Measurements from ENCODE around the gene MAP3K15. TPM values are rescaled to one million over a fixed set of nuclear protein-coding genes. Genes with fewer than 3 reads are reported as not detected.

Gene MAP3K15
- total RNA-seq, 1 experiment from 2014 or later, result 1.3 TPM

DNA sequence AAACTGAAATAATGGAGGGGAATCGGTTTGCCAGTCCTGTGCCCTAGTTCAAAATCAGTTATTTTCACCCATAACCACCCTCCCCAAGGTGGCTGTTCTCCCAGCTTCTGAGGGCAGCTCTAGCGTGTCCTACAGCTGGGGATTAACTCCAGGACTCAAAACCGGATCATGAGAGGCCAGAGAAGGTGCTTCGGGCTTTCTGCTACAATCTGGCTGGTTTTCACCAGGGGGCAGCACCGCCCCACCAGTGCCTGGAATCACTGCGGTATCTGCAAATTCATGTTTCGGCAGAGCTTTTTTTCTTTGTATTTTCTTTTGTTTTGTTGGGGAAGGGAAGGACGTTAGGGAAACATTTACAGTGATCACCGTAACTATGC lies 143.2 kb downstream of the MAP3K15 start:
- intact Hi-C loops (cut with micrococcal nuclease), result loop anchor here (5.0 kb wide), 1 partner anchor 160 kb away; no protein-coding TSS in a partner anchor
- ATAC-seq (peak; percentile 83), DNase-seq (ENCODE audit: low read depth, low spot score) (peak; percentile 15)
- TF ChIP-seq, protein P1, sequence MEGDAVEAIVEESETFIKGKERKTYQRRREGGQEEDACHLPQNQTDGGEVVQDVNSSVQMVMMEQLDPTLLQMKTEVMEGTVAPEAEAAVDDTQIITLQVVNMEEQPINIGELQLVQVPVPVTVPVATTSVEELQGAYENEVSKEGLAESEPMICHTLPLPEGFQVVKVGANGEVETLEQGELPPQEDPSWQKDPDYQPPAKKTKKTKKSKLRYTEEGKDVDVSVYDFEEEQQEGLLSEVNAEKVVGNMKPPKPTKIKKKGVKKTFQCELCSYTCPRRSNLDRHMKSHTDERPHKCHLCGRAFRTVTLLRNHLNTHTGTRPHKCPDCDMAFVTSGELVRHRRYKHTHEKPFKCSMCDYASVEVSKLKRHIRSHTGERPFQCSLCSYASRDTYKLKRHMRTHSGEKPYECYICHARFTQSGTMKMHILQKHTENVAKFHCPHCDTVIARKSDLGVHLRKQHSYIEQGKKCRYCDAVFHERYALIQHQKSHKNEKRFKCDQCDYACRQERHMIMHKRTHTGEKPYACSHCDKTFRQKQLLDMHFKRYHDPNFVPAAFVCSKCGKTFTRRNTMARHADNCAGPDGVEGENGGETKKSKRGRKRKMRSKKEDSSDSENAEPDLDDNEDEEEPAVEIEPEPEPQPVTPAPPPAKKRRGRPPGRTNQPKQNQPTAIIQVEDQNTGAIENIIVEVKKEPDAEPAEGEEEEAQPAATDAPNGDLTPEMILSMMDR (IDR thresholded peaks at IDR 0.05 in 2 of 3, conservative IDR thresholded peaks at IDR 0.05 in 1 of 3; ENCODE audit: borderline replicate concordance in 1 of 3, insufficient read depth in 1 of 3, low read depth in 2 of 3, low read length in 2 of 3), result peak; percentile 60 to 67 (median 66); a peak in 5 of 6 replicates
- peak; percentile 80 for TF ChIP-seq RAD21 (IDR thresholded peaks at IDR 0.05; ENCODE audit: low read depth)
- TF ChIP-seq YY1 (IDR thresholded peaks at IDR 0.05; ENCODE audit: extremely low read depth, insufficient replicate concordance, low read depth, low read length), result no peak
- no peaks in the 10 kb centered on the region for H3K79me2 ChIP-seq (ENCODE audit: insufficient read depth, low read length)
- no peak overlapping the region for H3K27ac ChIP-seq (ENCODE audit: low read depth, low read length)
- H2AFZ ChIP-seq (ENCODE audit: low read depth, low read length, poor library complexity, severe bottlenecking), result no peak overlapping the region
- H3K9me3 ChIP-seq (ENCODE audit: control insufficient read depth in 1 of 2, insufficient read depth in 1 of 2, low read depth in 1 of 2, low read length in 2 of 2), result no peaks in the 10 kb centered on the region
- H3K27me3 ChIP-seq (ENCODE audit: insufficient read depth, low read length), result no peaks in the 10 kb centered on the region
- POLR2A ChIA-PET, result no interaction called here
- CTCF ChIA-PET, result interaction anchor here (0.8 to 1.6 kb wide), 5 partner anchors 10 to 516 kb away, joined by 3 to 6 read pairs (median 3); no protein-coding TSS in a partner anchor
- H3K9me2 ChIP-seq (ENCODE audit: insufficient read depth), result no peaks in the 10 kb centered on the region
- H4K20me1 ChIP-seq (ENCODE audit: insufficient read depth), result no peaks in the 10 kb centered on the region
- RAD21 ChIA-PET (ENCODE audit: low non-redundant PET in 1 of 2, low total read pairs in 2 of 2, uncharacterized antibody in 2 of 2, unreplicated experiment in 2 of 2), result no interaction called here
- H3K36me3 ChIP-seq (ENCODE audit: control insufficient read depth in 1 of 2, insufficient read depth in 2 of 2, low read length in 2 of 2), result no peaks in the 10 kb centered on the region
- no TSS peak for BruUV-seq (replicated peaks)
- H3K4me1 ChIP-seq (ENCODE audit: control insufficient read depth in 1 of 2, insufficient read depth in 2 of 2, low read length in 2 of 2), result no peaks in the 10 kb centered on the region
- H3K4me2 ChIP-seq (ENCODE audit: low read length), result no peak overlapping the region
- no peak overlapping the region for H3K9ac ChIP-seq (ENCODE audit: low read length)
- no peak overlapping the region for H3K4me3 ChIP-seq (replicated peaks in 1 of 2; ENCODE audit: low read depth in 1 of 2, low read length in 2 of 2)

DNA sequence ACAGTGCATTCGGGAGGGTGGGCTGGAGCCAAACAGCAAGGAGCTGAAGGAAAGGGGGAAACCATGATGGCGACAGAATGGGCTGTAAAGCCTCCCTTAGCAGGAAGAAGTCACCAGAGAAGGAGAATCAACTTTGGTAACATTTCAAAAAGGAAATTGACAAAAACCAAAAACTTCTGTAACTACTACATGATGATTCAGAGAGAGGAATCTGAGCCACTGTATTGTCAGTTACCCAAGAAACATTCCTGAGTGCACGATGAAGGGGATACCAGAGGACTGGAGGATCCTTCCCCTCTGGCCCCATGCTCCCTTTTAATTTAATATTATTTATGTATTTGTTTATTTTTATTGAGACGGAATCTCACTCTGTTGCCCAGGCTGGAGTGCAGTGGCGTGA lies 145.2 kb downstream of the MAP3K15 start:
- ChIA-PET CTCF (no interaction called here), RAD21 (ENCODE audit: low non-redundant PET in 1 of 2, low total read pairs in 2 of 2, uncharacterized antibody in 2 of 2, unreplicated experiment in 2 of 2) (no interaction called here), POLR2A (no interaction called here)
- BruUV-seq (replicated peaks), result no TSS peak
- Histone ChIP-seq H3K9me2 (ENCODE audit: insufficient read depth) (no peaks in the 10 kb centered on the region), H3K27me3 (ENCODE audit: insufficient read depth, low read length) (no peaks in the 10 kb centered on the region), H3K4me3 (replicated peaks in 1 of 2; ENCODE audit: low read depth in 1 of 2, low read length in 2 of 2) (no peak overlapping the region), H3K36me3 (ENCODE audit: control insufficient read depth in 1 of 2, insufficient read depth in 2 of 2, low read length in 2 of 2) (no peaks in the 10 kb centered on the region), H4K20me1 (ENCODE audit: insufficient read depth) (no peaks in the 10 kb centered on the region), H3K9me3 (ENCODE audit: control insufficient read depth in 1 of 2, insufficient read depth in 1 of 2, low read depth in 1 of 2, low read length in 2 of 2) (no peaks in the 10 kb centered on the region), H3K27ac (ENCODE audit: low read depth, low read length) (no peak overlapping the region), H3K9ac (ENCODE audit: low read length) (no peak overlapping the region), H2AFZ (ENCODE audit: low read depth, low read length, poor library complexity, severe bottlenecking) (no peak overlapping the region), H3K4me2 (ENCODE audit: low read length) (no peak overlapping the region), H3K4me1 (ENCODE audit: control insufficient read depth in 1 of 2, insufficient read depth in 2 of 2, low read length in 2 of 2) (no peaks in the 10 kb centered on the region), H3K79me2 (ENCODE audit: insufficient read depth, low read length) (no peaks in the 10 kb centered on the region)
- no peak for TF ChIP-seq CBX3 (IDR thresholded peaks at IDR 0.05; ENCODE audit: low read depth)
- TF ChIP-seq RAD21 (IDR thresholded peaks at IDR 0.05; ENCODE audit: low read depth), result no peak
- no peak for TF ChIP-seq POLR2A (IDR thresholded peaks at IDR 0.05; ENCODE audit: borderline replicate concordance, extremely low read depth, insufficient read depth, insufficient read length)
- TF ChIP-seq, protein P2, sequence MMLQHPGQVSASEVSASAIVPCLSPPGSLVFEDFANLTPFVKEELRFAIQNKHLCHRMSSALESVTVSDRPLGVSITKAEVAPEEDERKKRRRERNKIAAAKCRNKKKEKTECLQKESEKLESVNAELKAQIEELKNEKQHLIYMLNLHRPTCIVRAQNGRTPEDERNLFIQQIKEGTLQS (IDR thresholded peaks at IDR 0.05), result no peak
- TF ChIP-seq CEBPB (IDR thresholded peaks at IDR 0.05; ENCODE audit: low read depth), result no peak
- TF ChIP-seq, protein P3, sequence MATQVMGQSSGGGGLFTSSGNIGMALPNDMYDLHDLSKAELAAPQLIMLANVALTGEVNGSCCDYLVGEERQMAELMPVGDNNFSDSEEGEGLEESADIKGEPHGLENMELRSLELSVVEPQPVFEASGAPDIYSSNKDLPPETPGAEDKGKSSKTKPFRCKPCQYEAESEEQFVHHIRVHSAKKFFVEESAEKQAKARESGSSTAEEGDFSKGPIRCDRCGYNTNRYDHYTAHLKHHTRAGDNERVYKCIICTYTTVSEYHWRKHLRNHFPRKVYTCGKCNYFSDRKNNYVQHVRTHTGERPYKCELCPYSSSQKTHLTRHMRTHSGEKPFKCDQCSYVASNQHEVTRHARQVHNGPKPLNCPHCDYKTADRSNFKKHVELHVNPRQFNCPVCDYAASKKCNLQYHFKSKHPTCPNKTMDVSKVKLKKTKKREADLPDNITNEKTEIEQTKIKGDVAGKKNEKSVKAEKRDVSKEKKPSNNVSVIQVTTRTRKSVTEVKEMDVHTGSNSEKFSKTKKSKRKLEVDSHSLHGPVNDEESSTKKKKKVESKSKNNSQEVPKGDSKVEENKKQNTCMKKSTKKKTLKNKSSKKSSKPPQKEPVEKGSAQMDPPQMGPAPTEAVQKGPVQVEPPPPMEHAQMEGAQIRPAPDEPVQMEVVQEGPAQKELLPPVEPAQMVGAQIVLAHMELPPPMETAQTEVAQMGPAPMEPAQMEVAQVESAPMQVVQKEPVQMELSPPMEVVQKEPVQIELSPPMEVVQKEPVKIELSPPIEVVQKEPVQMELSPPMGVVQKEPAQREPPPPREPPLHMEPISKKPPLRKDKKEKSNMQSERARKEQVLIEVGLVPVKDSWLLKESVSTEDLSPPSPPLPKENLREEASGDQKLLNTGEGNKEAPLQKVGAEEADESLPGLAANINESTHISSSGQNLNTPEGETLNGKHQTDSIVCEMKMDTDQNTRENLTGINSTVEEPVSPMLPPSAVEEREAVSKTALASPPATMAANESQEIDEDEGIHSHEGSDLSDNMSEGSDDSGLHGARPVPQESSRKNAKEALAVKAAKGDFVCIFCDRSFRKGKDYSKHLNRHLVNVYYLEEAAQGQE (IDR thresholded peaks at IDR 0.05; ENCODE audit: low read depth), result no peak
- TF ChIP-seq, protein P1 (IDR thresholded peaks at IDR 0.05 in 2 of 3, conservative IDR thresholded peaks at IDR 0.05 in 1 of 3; ENCODE audit: borderline replicate concordance in 1 of 3, insufficient read depth in 1 of 3, low read depth in 2 of 3, low read length in 2 of 3), result no peak
- no peak for TF ChIP-seq ELF1 (IDR thresholded peaks at IDR 0.05; ENCODE audit: borderline replicate concordance, low read depth)
- no peak for TF ChIP-seq JUND (IDR thresholded peaks at IDR 0.05)
- TF ChIP-seq SRF (IDR thresholded peaks at IDR 0.05; ENCODE audit: low read depth), result no peak
- TF ChIP-seq TCF7L2 (IDR thresholded peaks at IDR 0.05; ENCODE audit: borderline replicate concordance, extremely low read depth, insufficient read depth, insufficient read length), result no peak
- ATAC-seq, result no peak
- no peak for DNase-seq (ENCODE audit: low read depth, low spot score)
- intact Hi-C loops (cut with micrococcal nuclease), result loop anchor here (5.0 kb wide), 1 partner anchor 162 kb away; no protein-coding TSS in a partner anchor

Measured in HCT116 (cell line).